ENCODE data around the gene GNRH2.
"Not testable (repeated sequence)": the region's sequence is repeated elsewhere in the genome, so short reads cannot be mapped to it uniquely, and the experiment has no call there.

The GNRH2 gene

GRCh38 chr20:3042625-3043024 is 797 bp upstream of the GNRH2 start:
- no peak for DNase-seq (ENCODE audit: low spot score)

DNA sequence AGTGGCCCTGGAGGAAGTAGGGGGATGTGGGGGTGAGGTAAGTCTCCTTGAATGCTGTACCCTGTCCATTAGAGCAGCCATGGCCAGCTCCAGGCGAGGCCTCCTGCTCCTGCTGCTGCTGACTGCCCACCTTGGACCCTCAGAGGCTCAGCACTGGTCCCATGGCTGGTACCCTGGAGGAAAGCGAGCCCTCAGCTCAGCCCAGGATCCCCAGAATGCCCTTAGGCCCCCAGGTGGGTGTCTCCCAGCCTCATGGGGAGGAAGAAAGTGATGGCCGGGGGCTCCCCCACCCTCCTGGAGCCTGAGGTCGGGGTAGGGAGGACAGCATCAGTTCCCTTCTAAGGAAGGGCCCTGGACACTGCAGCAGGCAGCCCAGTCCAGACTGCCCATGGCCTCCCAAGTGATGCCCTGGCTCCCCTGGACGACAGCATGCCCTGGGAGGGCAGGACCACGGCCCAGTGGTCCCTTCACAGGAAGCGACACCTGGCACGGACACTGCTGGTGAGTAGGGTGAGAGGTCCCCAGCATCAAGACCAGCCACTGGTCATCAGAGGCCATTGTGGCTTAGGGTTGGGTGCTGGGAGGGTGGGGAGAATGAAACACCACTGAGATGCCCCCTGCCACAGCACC is 1.0 kb downstream of the GNRH2 start:
- no peak for DNase-seq (ENCODE audit: low spot score)

DNA sequence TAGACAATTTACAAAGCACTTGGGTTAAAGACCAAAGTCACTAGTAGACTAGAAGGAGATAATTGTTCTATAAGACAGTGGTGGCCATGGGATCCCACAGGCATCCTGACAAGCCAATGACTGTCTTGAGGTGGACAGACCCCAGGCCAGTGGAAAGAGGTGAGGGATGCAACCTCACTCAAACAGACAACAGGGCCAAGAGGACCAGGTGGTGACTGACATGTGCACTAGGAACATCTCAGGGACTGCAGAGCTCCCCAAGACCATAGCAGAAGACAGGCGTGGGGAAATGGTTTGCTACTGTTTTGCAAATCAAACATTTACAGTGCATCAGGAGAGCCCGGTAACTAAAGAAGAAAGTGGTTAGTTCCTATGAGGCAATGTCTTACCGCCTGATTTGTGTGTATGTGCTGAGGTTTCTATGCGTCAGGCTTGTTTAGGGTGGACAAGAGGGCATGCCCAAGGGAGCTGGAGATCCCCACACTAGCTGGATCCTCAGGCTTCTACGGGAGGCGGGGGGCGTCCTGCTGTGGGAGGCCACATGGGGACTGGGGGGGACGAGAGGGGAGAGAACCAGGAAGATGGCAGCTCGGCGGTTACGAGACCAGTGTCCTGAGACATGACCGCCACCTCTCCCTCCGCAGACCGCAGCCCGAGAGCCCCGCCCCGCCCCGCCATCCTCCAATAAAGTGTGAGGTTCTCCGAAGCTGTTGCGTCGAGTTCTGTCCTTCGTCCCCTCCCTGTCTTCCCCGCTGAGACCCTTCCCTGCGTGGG is 1.8 kb downstream of the GNRH2 start:
- peak; percentile 83 for DNase-seq (ENCODE audit: low spot score)

GRCh38 chr20:3045816-3046676 is 2.6 kb downstream of the GNRH2 start, which contains the start of gene MRPS26:
TSS of gene MRPS26 (plus strand) at chr20:3046052. CDS start at chr20:3046069, 17 bp downstream.
- peak; percentile 93 for DNase-seq (ENCODE audit: low spot score)

GRCh38 chr20:3046677-3047462 is 3.4 kb downstream of the GNRH2 start:
- DNase-seq (ENCODE audit: low spot score): no peak

DNA sequence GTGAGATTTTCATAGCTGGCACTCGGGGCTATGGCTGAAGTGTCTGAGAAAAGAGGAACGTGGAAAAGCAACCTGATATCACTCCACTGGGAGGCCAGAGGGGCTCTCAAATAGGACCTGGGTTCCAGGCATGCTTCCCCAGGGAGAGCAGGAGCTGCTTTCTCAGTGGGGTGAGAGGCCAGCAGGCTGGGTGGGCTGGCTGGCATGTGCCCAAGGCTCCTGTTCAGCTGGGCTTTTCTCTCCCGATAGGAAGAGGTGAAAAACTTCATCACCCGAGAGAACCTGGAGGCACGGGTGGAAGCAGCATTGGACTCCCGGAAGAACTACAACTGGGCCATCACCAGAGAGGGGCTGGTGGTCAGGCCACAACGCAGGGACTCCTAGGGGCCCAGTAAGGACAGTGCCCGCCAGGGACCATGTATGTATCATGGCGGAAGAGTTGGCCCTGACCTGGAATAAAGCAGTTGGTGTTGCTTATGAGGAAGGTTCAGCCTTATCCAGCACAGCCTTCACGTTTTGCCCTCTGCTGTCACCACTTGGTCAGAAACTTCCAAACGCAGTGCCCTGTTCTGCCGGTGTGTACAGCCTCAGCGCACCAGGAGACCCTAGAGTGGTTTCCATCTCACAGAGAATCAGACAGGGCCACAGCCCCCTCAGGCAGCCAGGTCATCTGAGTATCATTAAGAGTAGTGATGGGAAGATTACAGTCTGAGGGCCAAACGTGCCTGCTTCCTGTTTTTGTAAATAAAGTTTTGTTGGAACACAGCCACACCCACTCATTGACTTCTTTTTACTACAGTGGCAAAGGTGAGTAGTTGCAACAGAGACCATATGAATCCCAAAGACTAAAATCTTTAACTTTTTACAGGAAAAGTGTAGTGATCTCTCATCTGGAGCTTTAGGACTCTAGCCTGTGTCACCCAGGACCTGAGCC is 4.3 kb downstream of the GNRH2 start:
- DNase-seq (ENCODE audit: low spot score): no peak

- DNase-seq (ENCODE audit: low spot score): no peak
These were observed 8.1 kb downstream of the GNRH2 start for GRCh38 chr20:3051385-3052019.

GRCh38 chr20:3059489-3059888 is 16.1 kb downstream of the GNRH2 start:
- DNase-seq (ENCODE audit: low spot score): no peak

- not testable (repeated sequence) for DNase-seq (ENCODE audit: low spot score)
These were observed 20.7 kb downstream of the GNRH2 start for GRCh38 chr20:3064119-3064518.

GRCh38 chr20:3067139-3068014 is 24.0 kb downstream of the GNRH2 start:
- no peak for DNase-seq (ENCODE audit: low spot score)

DNA sequence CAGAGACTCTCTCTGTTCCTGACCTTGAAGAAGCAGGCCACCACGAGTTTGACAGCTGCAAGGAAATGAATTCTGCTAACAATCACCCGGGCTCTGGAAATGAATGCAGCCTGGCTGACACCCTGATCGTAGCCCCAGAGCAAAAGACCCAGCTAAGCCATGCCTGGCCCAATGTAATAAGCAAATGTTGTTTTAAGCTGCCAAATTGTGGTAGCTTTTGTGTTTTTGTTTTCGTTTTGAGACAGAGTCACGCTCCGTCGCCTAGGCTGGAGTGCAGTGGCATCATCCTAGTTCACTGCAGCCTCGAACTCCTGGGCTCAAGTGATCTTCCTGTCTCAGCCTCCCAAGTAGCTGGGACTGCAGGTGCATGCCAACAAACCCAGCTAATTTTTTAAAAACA is 24.7 kb downstream of the GNRH2 start:
- no peak for DNase-seq (ENCODE audit: low spot score)

GRCh38 chr20:3068986-3069900 is 25.8 kb downstream of the GNRH2 start:
- DNase-seq (ENCODE audit: low spot score): no peak

DNA sequence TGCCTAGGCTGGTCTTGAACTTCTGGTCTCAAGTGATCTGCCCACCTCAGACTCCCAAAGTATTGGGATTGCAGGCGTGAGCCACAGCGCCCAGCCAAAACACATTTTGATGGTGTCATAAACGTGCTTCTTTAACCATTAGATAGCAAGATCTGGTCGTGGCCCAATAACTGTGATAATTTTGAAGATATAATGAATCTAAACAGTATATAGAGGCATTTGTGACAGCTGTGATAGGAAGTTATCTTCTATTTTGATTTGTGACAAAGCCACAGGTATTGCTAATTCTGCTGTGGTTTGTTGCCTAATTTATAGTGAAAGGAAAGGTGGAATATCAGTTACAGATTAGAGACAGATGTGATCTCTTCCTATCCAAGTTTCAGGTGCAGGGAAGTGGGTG is 27.3 kb downstream of the GNRH2 start:
- DNase-seq (ENCODE audit: low spot score): no peak

GRCh38 chr20:3071266-3071609 is 27.8 kb downstream of the GNRH2 start:
- no peak for DNase-seq (ENCODE audit: low spot score)

- DNase-seq (ENCODE audit: low spot score): no peak
These were observed 28.4 kb downstream of the GNRH2 start, which contains the start of gene OXT for GRCh38 chr20:3071610-3072529. TSS of gene OXT (plus strand) at chr20:3071620. CDS start at chr20:3071656, 36 bp downstream.

DNA sequence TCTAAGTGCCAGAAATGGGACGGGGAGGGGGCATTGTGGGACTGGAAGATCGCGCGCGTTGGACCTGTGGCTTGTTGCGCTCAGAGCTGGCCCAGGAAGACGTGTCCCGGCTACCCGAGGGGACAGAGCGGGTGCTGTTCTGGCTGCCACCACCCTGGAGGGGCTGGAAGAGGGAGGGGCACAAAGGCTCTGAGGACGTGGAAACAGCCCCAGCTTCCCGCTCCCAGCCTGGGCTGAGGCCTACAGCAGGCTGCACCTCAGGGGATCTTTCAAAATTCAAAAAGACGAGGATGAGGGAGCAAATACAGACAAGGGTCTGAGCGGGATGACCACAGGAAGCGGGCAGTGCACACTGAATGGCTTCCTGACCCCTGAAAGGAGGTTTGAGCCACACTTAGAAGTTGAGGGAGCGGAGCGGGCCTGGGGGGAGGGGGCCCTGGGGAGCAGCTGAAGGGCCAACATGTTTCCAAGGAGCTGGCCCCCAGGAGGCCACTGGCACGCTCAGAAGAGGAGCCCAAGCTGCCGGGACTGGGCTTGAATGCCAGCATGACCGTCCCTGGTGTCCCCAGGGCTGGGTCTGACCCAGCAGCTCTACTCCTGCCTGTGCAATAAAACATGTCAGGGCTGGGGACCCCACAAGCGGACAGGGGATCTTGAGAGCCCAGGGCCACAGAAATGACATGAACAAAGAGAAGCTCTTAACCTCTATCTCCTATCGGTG is 29.3 kb downstream of the GNRH2 start:
- DNase-seq (ENCODE audit: low spot score): no peak

All from AG08395 (cell line).